ENCODE data around the gene CYP2D6.

The CYP2D6 gene

DNA sequence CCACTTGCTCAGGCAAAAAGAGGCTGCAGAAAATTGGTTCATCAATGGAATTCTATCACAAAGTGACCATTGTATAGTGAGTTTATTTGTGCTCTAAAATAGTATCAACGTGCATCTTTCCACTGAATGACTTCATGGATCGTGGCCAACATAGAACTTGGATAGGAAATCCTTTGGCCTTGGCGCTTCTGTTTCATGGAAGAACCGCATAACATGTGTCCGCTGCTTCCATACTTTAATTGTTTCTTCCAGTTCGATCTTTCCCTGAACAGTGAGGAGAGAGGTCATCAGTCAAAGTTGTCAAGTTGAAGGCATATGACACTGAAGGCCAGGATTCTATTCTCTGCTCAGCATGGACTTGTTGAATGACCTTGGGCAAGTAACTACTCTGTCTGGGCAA is 44.6 kb downstream of the CYP2D6 start:
- TF ChIP-seq CTCF (IDR thresholded peaks at IDR 0.05): no peak

- TF ChIP-seq CTCF (IDR thresholded peaks at IDR 0.05): no peak
Observed at GRCh38 chr22:42084874-42085273, 45.7 kb downstream of the CYP2D6 start.

DNA sequence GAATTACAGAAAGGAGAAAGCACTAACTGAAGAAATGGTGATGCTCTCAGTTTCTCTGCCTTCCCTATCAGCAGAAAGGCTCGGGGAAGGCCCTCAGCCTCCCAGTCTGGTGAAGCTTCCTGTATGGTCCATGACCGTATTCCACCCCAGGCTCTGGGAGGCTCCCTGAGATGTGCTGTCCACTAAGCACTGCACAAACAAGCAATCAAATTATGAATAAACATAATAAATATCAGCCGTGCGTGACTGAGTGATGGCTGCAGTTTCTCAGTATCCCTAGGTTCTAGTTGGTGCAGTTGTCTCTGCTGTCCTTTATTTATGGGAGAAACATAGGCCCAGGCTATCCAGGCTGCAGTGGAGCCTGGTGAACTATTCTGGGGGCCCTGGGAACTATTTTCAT is 47.5 kb downstream of the CYP2D6 start:
- no peak for TF ChIP-seq CTCF (IDR thresholded peaks at IDR 0.05)

DNA sequence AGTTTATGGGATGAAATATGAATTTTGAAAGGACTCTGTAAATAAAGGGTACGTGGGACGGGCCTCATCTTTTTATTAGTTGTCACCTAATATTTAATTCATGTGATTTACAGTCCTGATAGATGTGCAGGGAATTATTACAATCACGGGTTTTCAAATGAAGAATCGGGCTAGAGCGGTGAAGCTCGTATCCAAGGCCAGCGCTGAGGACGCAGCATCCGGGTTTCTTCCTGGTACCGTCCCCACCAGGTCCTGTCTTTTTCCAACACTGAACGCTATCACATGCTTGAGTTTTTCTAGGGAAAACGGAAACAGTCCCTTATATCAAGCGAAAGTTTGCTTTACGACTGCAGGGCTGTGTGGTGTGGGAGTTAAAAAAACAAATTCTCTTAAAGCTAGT is 50.3 kb downstream of the CYP2D6 start:
- TF ChIP-seq CTCF (IDR thresholded peaks at IDR 0.05): no peak

GRCh38 chr22:42079319-42080251 is 51.0 kb downstream of the CYP2D6 start, which contains the start of gene SMDT1:
SMDT1 (plus strand) TSS chr22:42079700; CDS start chr22:42079769, 69 bp downstream.
- no peak for TF ChIP-seq CTCF (IDR thresholded peaks at IDR 0.05)

DNA sequence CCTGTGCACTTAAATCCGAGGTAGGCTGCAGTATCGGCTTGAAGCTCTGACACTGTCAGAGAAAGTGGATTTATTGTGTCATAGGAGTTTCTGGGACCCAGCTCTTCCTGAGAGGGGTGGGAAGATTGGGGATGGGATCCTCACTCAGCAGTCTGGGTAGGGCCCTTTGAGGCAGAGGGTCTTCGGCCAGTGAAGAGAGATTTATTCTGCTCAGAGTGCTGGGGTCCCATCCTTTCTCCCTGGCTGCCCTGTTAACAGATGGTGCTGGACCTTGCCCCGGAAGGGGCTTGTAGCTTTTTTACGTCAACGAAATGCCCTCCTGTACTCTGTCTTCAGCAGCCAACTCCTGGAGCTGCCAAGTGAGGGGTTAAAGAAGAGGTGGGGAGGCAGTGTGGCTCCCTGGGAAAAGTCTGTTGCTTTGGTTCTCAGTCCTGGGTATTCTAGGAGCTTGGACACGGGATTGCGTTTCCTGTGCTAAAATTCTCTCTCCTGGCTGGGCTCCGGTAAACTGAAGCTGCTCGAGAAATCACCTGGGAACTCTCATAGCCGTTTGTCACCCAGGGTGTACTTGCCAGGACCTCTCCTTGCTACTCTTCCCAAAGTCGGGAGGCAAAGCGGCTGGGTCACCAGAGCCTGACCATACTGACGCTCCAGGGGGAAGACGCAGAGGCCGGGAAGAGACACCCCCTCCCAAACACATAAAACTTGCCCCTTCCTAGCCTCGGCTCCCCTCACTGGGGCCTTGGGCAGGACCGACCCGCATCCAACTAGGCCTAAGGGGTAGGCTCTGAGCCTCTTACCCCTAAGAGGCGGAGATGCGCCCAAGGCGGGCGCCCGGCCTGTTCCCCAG is 51.9 kb downstream of the CYP2D6 start:
- no peak for TF ChIP-seq CTCF (IDR thresholded peaks at IDR 0.05)

DNA sequence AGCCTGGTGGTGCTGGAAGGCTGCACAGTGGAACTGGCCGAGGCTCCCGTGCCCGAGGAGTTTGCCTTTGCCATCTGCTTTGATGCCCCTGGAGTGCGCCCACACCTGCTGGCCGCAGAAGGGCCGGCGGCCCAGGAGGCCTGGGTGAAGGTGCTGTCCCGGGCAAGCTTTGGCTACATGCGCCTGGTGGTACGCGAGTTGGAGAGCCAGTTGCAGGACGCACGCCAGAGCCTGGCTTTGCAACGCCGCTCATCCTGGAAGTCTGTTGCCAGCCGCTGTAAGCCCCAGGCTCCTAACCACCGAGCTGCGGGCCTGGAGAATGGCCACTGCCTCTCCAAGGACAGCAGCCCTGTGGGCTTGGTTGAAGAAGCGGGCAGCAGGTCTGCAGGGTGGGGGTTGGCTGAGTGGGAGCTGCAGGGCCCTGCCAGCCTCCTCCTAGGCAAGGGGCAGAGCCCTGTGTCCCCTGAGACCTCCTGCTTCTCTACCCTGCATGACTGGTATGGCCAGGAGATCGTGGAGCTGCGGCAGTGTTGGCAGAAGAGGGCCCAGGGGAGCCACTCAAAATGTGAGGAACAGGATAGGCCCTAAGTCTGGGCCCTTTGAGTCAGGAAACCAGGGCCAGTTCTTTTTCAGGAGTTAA is 53.0 kb downstream of the CYP2D6 start:
- TF ChIP-seq CTCF (IDR thresholded peaks at IDR 0.05): no peak

Data from LNCAP (cell line).